ENCODE results near the gene SYN1. TPM values are rescaled to one million over a fixed set of nuclear protein-coding genes. Genes with fewer than 3 reads are reported as not detected.
A peak's percentile ranks its signal among the peaks of the same experiment; 100 is the strongest.
"Not testable (repeated sequence)": the region's sequence is repeated elsewhere in the genome, so short reads cannot be mapped to it uniquely, and the experiment has no call there.

The SYN1 gene
- total RNA-seq, 2 donors from 2014 or later: 0.52 to 1.1 TPM

DNA sequence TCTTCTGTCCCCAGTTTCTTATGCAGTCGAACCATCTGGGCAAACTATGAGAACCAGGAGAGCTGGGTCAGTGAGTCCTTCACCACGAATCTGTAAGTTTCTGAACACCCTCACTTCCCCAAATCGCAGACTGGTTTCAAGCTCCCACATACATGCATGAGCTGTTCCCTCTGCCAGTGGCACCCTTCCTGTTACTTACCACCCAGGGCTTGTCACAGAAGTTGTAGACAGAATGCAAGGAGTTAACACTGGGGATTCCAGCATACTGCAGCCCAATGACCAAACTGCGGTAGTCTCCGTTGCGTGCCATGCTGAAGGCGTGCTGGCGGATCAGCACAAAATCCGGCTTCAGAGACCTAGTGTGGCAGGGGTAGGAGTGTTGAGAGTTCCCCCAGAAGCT lies 14.6 kb downstream of the SYN1 start:
- no peaks in the 10 kb centered on the region for H3K9me3 ChIP-seq (ENCODE audit: control insufficient read depth, low read length, poor library complexity, severe bottlenecking)
- H3K27me3 Mint-ChIP-seq: no peaks in the 10 kb centered on the region
- no peak for ATAC-seq
- no peak overlapping the region for H3K4me3 Mint-ChIP-seq
- H3K27ac Mint-ChIP-seq: no peak overlapping the region
- no peaks in the 10 kb centered on the region for H3K36me3 Mint-ChIP-seq (ENCODE audit: low read depth)
- H3K4me1 Mint-ChIP-seq: no peaks in the 10 kb centered on the region
- DNase-seq: no peak

DNA sequence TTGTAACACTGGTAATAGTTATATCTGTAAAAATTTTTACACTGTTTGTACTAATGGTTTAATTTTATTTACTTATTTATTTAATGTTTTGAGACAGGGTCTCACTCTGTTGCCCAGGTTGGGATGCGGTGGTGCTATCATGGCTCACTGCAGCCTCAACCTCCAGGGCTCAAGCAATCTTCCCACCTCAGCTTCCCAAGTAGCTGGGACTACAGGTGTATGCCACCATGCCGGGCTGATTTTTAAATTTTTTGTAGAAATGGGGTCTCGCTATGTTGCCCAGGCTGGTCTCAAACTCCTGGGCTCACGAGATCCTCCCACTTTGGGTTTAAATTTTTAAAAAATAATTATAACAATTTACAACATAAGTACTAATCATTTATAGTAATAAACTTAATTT lies 16.5 kb downstream of the SYN1 start:
- not testable (repeated sequence) for H3K9me3 ChIP-seq (ENCODE audit: control insufficient read depth, low read length, poor library complexity, severe bottlenecking); H3K27me3 Mint-ChIP-seq; ATAC-seq

DNA sequence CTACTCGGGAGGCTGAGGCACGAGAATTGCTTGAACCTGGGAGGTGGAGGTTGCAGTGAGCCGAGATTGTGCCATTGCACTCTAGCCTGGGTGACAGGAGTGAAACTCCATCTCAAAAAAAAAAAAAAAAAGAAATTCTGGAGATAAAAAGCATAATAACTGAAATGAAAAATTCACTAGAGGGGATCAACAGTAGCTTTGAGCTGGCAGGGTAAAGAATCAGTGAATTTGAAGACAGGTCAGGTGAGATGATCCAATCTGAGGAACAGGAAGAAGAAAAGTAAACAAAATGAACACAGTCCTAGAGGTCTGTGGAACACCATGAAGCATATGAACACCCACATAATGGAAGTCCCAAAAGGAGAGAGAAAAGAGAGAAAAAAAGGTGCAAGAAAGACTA lies 22.4 kb downstream of the SYN1 start:
- peaks cover 7% of the 10 kb centered on the region for H3K9me3 ChIP-seq (ENCODE audit: control insufficient read depth, low read length, poor library complexity, severe bottlenecking)
- no peak overlapping the region for H3K4me3 Mint-ChIP-seq
- no peak for DNase-seq
- peaks cover 2% of the 10 kb centered on the region for H3K36me3 Mint-ChIP-seq (ENCODE audit: low read depth)
- peaks cover 5% of the 10 kb centered on the region for H3K4me1 Mint-ChIP-seq
- no peak for ATAC-seq
- H3K27ac Mint-ChIP-seq: no peak overlapping the region
- H3K27me3 Mint-ChIP-seq: no peaks in the 10 kb centered on the region

More for the DNA sequence above, 16.5 kb downstream of the SYN1 start:
- not testable (repeated sequence) for H3K36me3 Mint-ChIP-seq (ENCODE audit: low read depth); H3K4me1 Mint-ChIP-seq; H3K4me3 Mint-ChIP-seq; H3K27ac Mint-ChIP-seq; DNase-seq

DNA sequence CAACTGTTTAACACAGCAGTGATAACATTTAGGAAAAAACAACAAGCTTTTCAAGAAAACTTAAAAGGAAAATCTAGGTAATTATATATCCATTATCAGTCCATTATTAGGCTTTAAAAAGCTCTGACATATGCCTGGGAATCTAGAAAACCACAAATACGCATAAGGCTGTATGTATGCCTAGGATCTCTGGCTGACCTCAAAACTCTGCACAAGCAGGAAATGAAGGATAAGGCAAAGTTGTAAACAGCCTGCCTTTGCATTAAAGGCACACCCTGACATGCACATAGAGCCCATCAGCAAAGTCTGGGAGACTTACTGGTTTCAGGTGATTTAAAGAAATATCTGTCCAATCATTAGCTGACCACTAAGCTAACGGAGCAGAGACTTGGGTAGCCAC lies 23.4 kb downstream of the SYN1 start:
- Mint-ChIP-seq H3K36me3 (ENCODE audit: low read depth) (peaks cover 2% of the 10 kb centered on the region), H3K27ac (peak overlapping the region; percentile 19), H3K27me3 (no peaks in the 10 kb centered on the region), H3K4me1 (peaks cover 5% of the 10 kb centered on the region), H3K4me3 (peak overlapping the region; percentile 13)
- ATAC-seq: no peak
- H3K9me3 ChIP-seq (ENCODE audit: control insufficient read depth, low read length, poor library complexity, severe bottlenecking): peaks cover 7% of the 10 kb centered on the region
- DNase-seq: no peak

DNA sequence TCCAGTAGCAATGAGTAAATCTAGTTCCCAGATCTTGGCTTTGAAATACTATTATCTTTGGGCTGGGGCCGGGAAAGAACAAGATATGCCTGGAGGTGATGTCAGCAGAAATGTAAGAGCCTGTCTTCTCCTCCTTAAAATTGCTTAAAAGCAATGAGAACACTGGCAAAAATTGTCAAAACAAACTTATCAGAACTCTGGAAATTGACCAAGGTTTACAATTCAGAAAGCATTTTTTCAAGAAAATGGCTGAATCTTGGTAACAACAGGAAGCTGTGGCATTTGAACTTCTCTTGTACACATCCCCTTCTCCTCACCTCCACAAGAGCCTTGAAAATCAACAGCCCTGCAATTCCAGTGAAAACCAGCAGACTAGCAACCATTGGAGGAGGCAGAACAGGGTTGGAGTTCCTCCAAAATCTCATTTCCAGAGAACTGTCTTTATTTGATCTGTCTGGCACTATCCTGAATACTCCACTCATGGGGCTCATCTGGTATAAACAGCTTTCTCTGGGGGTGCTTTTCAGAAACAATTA lies 23.9 kb downstream of the SYN1 start:
- no peak for DNase-seq
- Mint-ChIP-seq H3K4me1 (peaks cover 5% of the 10 kb centered on the region), H3K36me3 (ENCODE audit: low read depth) (peaks cover 2% of the 10 kb centered on the region), H3K27me3 (no peaks in the 10 kb centered on the region), H3K27ac (peak overlapping the region; percentile 19), H3K4me3 (peak overlapping the region; percentile 13)
- peaks cover 7% of the 10 kb centered on the region for H3K9me3 ChIP-seq (ENCODE audit: control insufficient read depth, low read length, poor library complexity, severe bottlenecking)
- no peak for ATAC-seq

DNA sequence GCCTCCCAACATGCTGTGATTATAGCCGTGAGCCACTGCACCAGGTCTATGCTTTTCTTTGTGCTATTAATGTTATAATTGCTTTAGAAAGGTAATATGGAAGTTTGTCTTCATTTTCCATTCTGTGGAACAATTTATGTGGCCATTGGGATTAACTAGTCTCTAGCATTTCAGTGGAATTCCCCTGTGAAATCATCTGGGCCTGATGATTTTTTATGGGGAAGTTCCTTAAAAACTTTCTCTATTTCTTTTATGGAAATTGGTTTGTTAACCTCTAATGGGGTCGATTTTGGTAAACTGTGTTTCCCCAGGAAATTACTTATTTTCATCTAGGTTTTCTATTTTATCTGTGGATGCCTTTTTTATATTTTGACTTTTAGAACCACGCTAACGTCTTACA lies 26.1 kb downstream of the SYN1 start:
- Mint-ChIP-seq H3K4me3 (no peak overlapping the region), H3K27me3 (no peaks in the 10 kb centered on the region), H3K27ac (no peak overlapping the region), H3K36me3 (ENCODE audit: low read depth) (peaks cover 2% of the 10 kb centered on the region), H3K4me1 (peaks cover 5% of the 10 kb centered on the region)
- H3K9me3 ChIP-seq (ENCODE audit: control insufficient read depth, low read length, poor library complexity, severe bottlenecking): peaks cover 7% of the 10 kb centered on the region
- DNase-seq: no peak
- ATAC-seq: no peak

DNA sequence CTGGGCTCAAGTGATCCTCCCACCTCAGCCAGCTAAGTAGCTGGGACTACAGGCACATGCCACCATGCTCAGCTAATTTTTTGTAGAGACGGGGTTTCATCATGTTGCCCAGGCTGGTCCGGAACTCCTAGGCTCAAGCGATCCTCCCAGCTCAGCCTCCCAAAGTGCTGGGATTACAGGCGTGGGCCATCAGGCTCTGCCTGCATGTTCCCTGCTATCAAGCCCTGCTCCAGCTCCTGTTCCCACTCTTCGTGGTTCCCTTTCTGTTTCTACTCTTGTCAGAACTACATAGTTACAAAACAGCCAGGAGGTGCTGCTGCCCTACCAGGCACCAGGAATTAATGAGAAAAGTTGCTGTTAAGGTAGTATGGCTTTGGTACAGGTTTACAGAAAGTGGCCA lies 28.7 kb downstream of the SYN1 start:
- Mint-ChIP-seq H3K4me1 (peaks cover 2% of the 10 kb centered on the region), H3K4me3 (no peak overlapping the region), H3K36me3 (ENCODE audit: low read depth) (no peaks in the 10 kb centered on the region), H3K27ac (no peak overlapping the region), H3K27me3 (no peaks in the 10 kb centered on the region)
- DNase-seq: no peak
- H3K9me3 ChIP-seq (ENCODE audit: control insufficient read depth, low read length, poor library complexity, severe bottlenecking): peaks cover 1% of the 10 kb centered on the region
- no peak for ATAC-seq

DNA sequence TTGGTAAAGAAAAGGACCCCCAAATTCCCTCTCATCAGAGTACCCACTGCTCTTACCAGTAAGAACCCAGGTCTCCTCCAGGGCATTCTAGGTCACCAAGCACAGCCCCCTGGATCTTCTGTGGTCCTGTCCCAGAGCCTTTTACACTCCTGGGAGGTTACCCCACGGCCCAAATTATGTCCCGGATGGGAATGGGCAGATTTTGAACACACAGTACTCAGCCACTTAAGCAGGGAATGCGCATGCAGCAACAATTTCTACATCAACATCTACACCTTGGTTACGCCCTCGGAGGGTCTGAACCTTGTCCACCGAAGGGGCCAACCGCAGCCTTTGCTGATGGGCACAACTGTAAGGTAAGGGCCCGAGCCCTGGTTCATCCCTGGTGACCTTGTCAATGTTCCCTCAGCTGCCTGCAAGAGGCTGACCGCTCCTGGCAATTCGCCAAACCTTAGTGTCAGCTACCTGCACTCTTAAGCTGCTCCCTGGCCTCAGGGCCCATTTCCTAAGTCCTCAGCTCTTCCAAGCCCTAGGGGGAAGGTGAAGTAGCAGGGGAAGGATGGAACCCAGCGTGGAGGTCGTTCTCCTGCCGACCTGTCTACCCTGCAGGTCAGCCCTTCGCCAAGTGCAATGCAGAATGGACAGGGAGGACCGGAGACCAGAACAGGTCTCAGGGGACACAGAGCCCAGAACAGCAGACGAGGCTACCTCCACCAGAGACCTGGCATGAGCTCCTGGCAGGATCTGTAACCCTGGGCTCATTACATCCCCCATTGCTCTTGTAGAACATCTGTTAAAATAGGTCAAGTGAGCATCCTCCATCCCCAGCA lies 31.5 kb downstream of the SYN1 start:
- no peaks in the 10 kb centered on the region for H3K27me3 Mint-ChIP-seq
- ATAC-seq (no peak), DNase-seq (no peak)
- H3K4me3 Mint-ChIP-seq: no peak overlapping the region
- H3K27ac Mint-ChIP-seq: no peak overlapping the region
- no peaks in the 10 kb centered on the region for H3K9me3 ChIP-seq (ENCODE audit: control insufficient read depth, low read length, poor library complexity, severe bottlenecking)
- peaks cover 5% of the 10 kb centered on the region for H3K36me3 Mint-ChIP-seq (ENCODE audit: low read depth)
- peaks cover 9% of the 10 kb centered on the region for H3K4me1 Mint-ChIP-seq

DNA sequence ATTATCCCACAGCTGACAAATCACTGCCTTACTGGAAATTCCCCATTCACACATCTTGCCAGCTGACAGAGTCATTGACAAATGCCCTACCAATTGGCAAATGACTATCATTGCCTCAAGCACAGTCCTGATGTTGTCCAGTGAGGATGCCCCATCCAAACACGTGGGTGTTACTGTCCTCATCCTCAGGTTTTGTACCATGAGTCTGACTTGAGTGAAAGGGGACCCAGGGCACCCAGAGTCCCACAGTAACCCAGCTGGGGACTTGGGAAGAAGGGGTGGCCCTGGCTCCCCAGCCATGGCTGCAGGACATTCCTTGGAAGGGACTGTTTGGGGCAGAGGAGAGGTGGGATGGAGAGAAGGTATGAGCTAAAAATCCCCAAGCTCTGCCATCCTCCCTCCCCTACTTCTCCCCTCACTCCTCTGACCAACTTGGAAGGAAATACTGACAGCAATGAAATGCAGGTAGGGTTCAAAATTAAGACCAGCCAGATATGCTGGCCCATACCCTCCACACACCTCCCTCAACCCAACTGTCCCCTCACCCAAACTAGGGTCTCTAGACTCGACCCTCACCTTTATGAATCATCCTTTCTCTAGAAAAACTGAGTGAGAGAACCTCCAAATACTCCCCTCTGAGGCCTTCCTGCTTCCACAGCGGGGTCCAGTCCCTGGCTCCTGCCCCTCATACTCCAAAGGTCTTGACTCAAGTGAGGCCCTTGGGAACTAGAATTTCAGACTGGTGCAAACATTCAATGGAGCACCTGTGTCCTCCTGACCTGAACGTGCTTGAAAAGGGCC lies 32.4 kb downstream of the SYN1 start:
- no peak overlapping the region for H3K4me3 Mint-ChIP-seq

DNA sequence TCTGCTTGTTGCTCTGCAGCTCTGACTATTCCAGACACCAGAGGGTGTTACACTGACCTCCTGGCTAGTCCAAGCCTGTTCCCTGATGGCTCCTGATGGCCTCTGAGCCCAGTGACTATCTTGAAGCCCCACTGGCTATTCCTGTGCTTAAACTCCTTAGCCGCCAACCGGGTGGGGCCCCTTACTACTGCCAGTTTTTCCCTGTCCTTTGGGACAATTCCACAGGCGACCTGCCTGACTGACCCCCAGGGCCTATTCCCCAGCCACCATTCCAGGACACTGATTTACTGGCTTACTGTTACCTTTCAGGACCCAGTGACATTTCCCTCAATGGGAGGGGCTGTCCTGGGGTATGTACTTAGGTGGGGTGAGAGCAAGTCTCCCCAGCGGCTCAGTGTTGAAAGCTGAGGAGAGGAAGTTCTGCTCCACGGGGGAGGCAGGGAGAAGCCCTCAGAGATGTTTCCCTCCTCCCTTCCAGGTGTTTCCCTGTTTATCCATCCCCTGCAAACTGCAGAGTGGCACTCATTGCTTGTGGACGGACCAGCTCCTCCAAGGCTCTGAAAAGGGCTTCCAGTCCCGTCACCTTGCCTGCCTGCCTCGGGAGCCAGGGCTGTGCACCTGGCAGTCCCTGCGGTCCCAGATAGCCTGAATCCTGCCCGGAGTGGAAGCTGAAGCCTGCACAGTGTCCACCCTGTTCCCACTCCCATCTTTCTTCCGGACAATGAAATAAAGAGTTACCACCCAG lies 33.4 kb downstream of the SYN1 start:
- H3K36me3 Mint-ChIP-seq (ENCODE audit: low read depth): peaks cover 5% of the 10 kb centered on the region
- DNase-seq (no peak), ATAC-seq (no peak)
- H3K4me1 Mint-ChIP-seq: peaks cover 14% of the 10 kb centered on the region
- H3K9me3 ChIP-seq (ENCODE audit: control insufficient read depth, low read length, poor library complexity, severe bottlenecking): no peaks in the 10 kb centered on the region
- H3K4me3 Mint-ChIP-seq: no peak overlapping the region
- H3K27me3 Mint-ChIP-seq: no peaks in the 10 kb centered on the region
- H3K27ac Mint-ChIP-seq: peak overlapping the region; percentile 41

More for the DNA sequence above, 32.4 kb downstream of the SYN1 start:
- peaks cover 9% of the 10 kb centered on the region for H3K4me1 Mint-ChIP-seq
- DNase-seq: no peak
- H3K9me3 ChIP-seq (ENCODE audit: control insufficient read depth, low read length, poor library complexity, severe bottlenecking): no peaks in the 10 kb centered on the region
- H3K27ac Mint-ChIP-seq: no peak overlapping the region
- peaks cover 5% of the 10 kb centered on the region for H3K36me3 Mint-ChIP-seq (ENCODE audit: low read depth)
- no peaks in the 10 kb centered on the region for H3K27me3 Mint-ChIP-seq
- ATAC-seq: no peak

DNA sequence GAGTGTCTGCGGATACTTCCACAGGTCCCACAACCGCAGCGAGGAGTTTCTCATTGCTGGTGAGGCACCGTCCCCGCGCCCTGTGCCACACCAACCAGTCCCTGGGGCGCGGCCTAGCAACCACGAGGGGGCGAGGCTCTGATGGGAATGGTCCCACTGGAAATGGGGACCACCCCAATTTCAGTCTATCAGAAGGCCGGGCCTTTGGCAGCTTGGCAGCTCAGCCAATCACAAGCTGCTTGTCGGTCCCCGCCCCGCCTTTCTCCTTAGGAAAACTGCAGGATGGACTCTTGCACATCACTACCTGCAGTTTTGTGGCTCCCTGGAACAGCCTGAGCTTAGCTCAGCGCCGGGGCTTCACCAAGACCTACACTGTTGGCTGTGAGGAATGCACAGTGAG lies 34.4 kb downstream of the SYN1 start:
- H3K9me3 ChIP-seq (ENCODE audit: control insufficient read depth, low read length, poor library complexity, severe bottlenecking): no peaks in the 10 kb centered on the region
- H3K4me3 Mint-ChIP-seq: no peak overlapping the region
- no peak for DNase-seq
- H3K27me3 Mint-ChIP-seq: no peaks in the 10 kb centered on the region
- ATAC-seq: no peak
- peaks cover 14% of the 10 kb centered on the region for H3K4me1 Mint-ChIP-seq
- no peak overlapping the region for H3K27ac Mint-ChIP-seq
- H3K36me3 Mint-ChIP-seq (ENCODE audit: low read depth): peaks cover 5% of the 10 kb centered on the region

DNA sequence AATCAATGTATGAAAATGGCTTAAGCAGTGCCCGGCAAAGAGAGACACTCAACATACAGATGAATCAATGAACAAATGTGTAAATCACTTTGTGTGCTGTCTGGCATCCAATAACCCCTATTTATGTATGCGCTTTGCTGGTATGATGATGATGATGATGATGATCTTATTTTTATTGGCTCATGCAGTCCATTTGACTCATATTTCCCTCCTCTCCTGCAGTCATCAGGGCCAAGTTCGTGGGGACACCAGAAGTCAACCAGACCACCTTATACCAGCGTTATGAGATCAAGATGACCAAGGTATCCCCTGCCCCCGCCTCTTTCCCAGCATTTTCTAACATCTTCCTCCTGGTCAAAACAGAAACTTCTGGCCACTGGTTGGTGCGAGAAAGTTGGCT lies 34.9 kb downstream of the SYN1 start:
- Mint-ChIP-seq H3K4me3 (no peak overlapping the region), H3K27ac (no peak overlapping the region)
- DNase-seq: no peak

More for the DNA sequence above, 34.9 kb downstream of the SYN1 start:
- no peaks in the 10 kb centered on the region for H3K27me3 Mint-ChIP-seq
- no peaks in the 10 kb centered on the region for H3K9me3 ChIP-seq (ENCODE audit: control insufficient read depth, low read length, poor library complexity, severe bottlenecking)
- H3K4me1 Mint-ChIP-seq: peaks cover 16% of the 10 kb centered on the region
- peaks cover 5% of the 10 kb centered on the region for H3K36me3 Mint-ChIP-seq (ENCODE audit: low read depth)
- no peak for ATAC-seq
